Gastroesophageal sphincter (tissue), 4 donors: ENCODE data around the gene VEGFA. TPM values are rescaled to one million over a fixed set of nuclear protein-coding genes. Genes with fewer than 3 reads are reported as not detected.

Experiments
- ATAC-seq: fragments of 150-250 bp; one replicate; pipeline ENCODE4 v1.9.1; 2016; ENCODE audit warnings: mild to moderate bottlenecking, moderate library complexity
- H3K27ac ChIP-seq, 4 donors: fragments of 200-600 bp; sonication (generic) in 3 of 4; 1 replicate in 3 of 4; 2 replicates in 1 of 4; pipeline ENCODE4 v1.5.1; 2016 to 2019
- H3K27me3 ChIP-seq: fragments of 200-600 bp; sonication (generic); one replicate; pipeline ENCODE4 v1.5.1; 2019
- H3K36me3 ChIP-seq, 2 donors: fragments of 200-600 bp; sonication (generic); one replicate each; pipeline ENCODE4 v1.5.1; 2019; ENCODE audit warnings: control low read depth in 1 of 2
- H3K4me1 ChIP-seq, 3 donors: fragments of 200-600 bp; sonication (generic); 1 replicate in 2 of 3; 2 replicates in 1 of 3; pipeline ENCODE4 v1.5.1; 2016 to 2019; ENCODE audit warnings: control low read depth in 2 of 3
- H3K4me3 ChIP-seq, 2 donors: fragments of 200-600 bp; sonication (generic); one replicate each; pipeline ENCODE4 v1.5.1; 2019; ENCODE audit warnings: mild to moderate bottlenecking in 1 of 2, moderate library complexity in 1 of 2
- H3K9me3 ChIP-seq, 3 donors: fragments of 200-600 bp; sonication (generic); one replicate each; pipeline ENCODE4 v1.5.1; 2017 to 2019; ENCODE audit warnings: control low read depth in 2 of 3
- CTCF ChIP-seq, 4 experiments: fragments of 200-600 bp in 2 of 4; fragments of 450-650 bp in 2 of 4; sonication (generic) in 1 of 4; IDR thresholded peaks; one replicate each; pipeline ENCODE4 v1.5.1; 2017 to 2019; ENCODE audit warnings: antibody characterized with exemption in 4 of 4, mild to moderate bottlenecking in 2 of 4, moderate library complexity in 2 of 4
- EP300 ChIP-seq: sonication (generic); formaldehyde crosslinking; IDR thresholded peaks from one replicate; pipeline ENCODE4 v1.6.1; 2017; ENCODE audit warnings: antibody characterized with exemption, mild to moderate bottlenecking
- POLR2A ChIP-seq, 2 donors: fragments of 450-650 bp; IDR thresholded peaks; one replicate each; pipeline ENCODE4 v1.6.1; 2017; ENCODE audit warnings: antibody characterized with exemption in 2 of 2, mild to moderate bottlenecking in 2 of 2, moderate library complexity in 1 of 2
- POLR2AphosphoS5 ChIP-seq: sonication (generic); formaldehyde crosslinking; IDR thresholded peaks from one replicate; pipeline ENCODE4 v1.6.1; 2017; ENCODE audit warnings: antibody characterized with exemption
- WGBS, 2 donors: methylation state at CpG; one replicate each; pipeline ENCODE4 v1.1.5; 2018; ENCODE audit warnings: low coverage in 1 of 2; 5-methylcytosine and 5-hydroxymethylcytosine counted together
- total RNA-seq, 4 donors: library from RNA; depleted of rRNA; stranded (reverse); fragments of >200 nt; gene quantifications; one replicate each; pipeline ENCODE4 v1.1.0, GENCODE V29; 2016

The VEGFA gene
- total RNA-seq, 4 donors from 2014 or later, result 32.2 to 66.2 (median 40.1) TPM

- H3K27ac ChIP-seq, result no peak overlapping the region
- no peak for ATAC-seq
- no peak overlapping the region for H3K4me3 ChIP-seq
- no peaks in the 10 kb centered on the region for H3K9me3 ChIP-seq
- H3K36me3 ChIP-seq, result no peaks in the 10 kb centered on the region
- TF ChIP-seq EP300 (no peak), POLR2A (IDR thresholded peaks at IDR 0.05) (no peak), CTCF (IDR thresholded peaks at IDR 0.05) (no peak)
- WGBS, 2 donors, result no CpG with 5 or more reads among the region's 8 CpGs
- H3K27me3 ChIP-seq, result peaks cover 4% of the 10 kb centered on the region
- H3K4me1 ChIP-seq, result no peaks in the 10 kb centered on the region
Measured at GRCh38 chr6:43830775-43831174, 60.8 kb downstream of the VEGFA start.

- ATAC-seq, result no peak
- H3K27ac ChIP-seq, result no peak overlapping the region
- no peak overlapping the region for H3K4me3 ChIP-seq
- TF ChIP-seq EP300 (no peak), POLR2AphosphoS5 (no peak), POLR2A (IDR thresholded peaks at IDR 0.05) (no peak), CTCF (IDR thresholded peaks at IDR 0.05) (no peak)
- H3K4me1 ChIP-seq, result no peaks in the 10 kb centered on the region
- no peaks in the 10 kb centered on the region for H3K36me3 ChIP-seq
- peaks cover 4% of the 10 kb centered on the region for H3K27me3 ChIP-seq
- WGBS, 2 donors, result 75% methylated on average over 3 of the region's 3 CpGs; no CpG with 5 or more reads in 1 of the 2 donors
- H3K9me3 ChIP-seq, result no peaks in the 10 kb centered on the region
Measured at GRCh38 chr6:43831191-43831590, 61.2 kb downstream of the VEGFA start.

- Histone ChIP-seq H3K9me3 (no peaks in the 10 kb centered on the region), H3K27me3 (peaks cover 4% of the 10 kb centered on the region), H3K4me1 (no peaks in the 10 kb centered on the region), H3K36me3 (no peaks in the 10 kb centered on the region), H3K27ac (no peak overlapping the region), H3K4me3 (no peak overlapping the region)
- ATAC-seq, result no peak
- 90% methylated on average over 4 of the region's 7 CpGs; no CpG with 5 or more reads in 1 of the 2 donors for WGBS, 2 donors
- no peak for TF ChIP-seq POLR2A (IDR thresholded peaks at IDR 0.05)
- TF ChIP-seq POLR2AphosphoS5, result no peak
- no peak for TF ChIP-seq CTCF (IDR thresholded peaks at IDR 0.05)
- no peak for TF ChIP-seq EP300
Measured at GRCh38 chr6:43833223-43833995, 63.4 kb downstream of the VEGFA start.

GRCh38 chr6:43833996-43834390 is 64.0 kb downstream of the VEGFA start:
- no peak for ATAC-seq
- no peak overlapping the region for H3K27ac ChIP-seq
- TF ChIP-seq POLR2AphosphoS5 (no peak), EP300 (no peak), POLR2A (IDR thresholded peaks at IDR 0.05) (no peak), CTCF (IDR thresholded peaks at IDR 0.05) (no peak)

GRCh38 chr6:43834528-43835155 is 64.6 kb downstream of the VEGFA start:
- no peak for ATAC-seq
- TF ChIP-seq POLR2A (IDR thresholded peaks at IDR 0.05) (no peak), EP300 (no peak), CTCF (IDR thresholded peaks at IDR 0.05) (no peak), POLR2AphosphoS5 (no peak)

More at GRCh38 chr6:43833996-43834390, 64.0 kb downstream of the VEGFA start:
- no peaks in the 10 kb centered on the region for H3K4me1 ChIP-seq
- no peak overlapping the region for H3K4me3 ChIP-seq
- H3K9me3 ChIP-seq, result no peaks in the 10 kb centered on the region
- H3K27me3 ChIP-seq, result peaks cover 4% of the 10 kb centered on the region
- no peaks in the 10 kb centered on the region for H3K36me3 ChIP-seq
- 80 to 91% methylated on average over 1 to 7 of the region's 9 CpGs for WGBS, 2 donors

More at GRCh38 chr6:43834528-43835155, 64.6 kb downstream of the VEGFA start:
- Histone ChIP-seq H3K27me3 (peaks cover 4% of the 10 kb centered on the region), H3K4me1 (no peaks in the 10 kb centered on the region), H3K27ac (no peak overlapping the region), H3K4me3 (no peak overlapping the region), H3K36me3 (no peaks in the 10 kb centered on the region), H3K9me3 (no peaks in the 10 kb centered on the region)
- 93% methylated on average over 2 of the region's 5 CpGs; no CpG with 5 or more reads in 1 of the 2 donors for WGBS, 2 donors
